Inflammatory macrophage treated with lipopolysaccharide for 4 hours (primary cell): ENCODE measurements around the gene SCUBE1.
"Not testable (repeated sequence)": the region's sequence is repeated elsewhere in the genome, so short reads cannot be mapped to it uniquely, and the experiment has no call there.

Experiments used
- DNase-seq: peaks from one replicate; pipeline ENCODE4 v3.0.0-alpha.2; 2020

SCUBE1 gene

DNA sequence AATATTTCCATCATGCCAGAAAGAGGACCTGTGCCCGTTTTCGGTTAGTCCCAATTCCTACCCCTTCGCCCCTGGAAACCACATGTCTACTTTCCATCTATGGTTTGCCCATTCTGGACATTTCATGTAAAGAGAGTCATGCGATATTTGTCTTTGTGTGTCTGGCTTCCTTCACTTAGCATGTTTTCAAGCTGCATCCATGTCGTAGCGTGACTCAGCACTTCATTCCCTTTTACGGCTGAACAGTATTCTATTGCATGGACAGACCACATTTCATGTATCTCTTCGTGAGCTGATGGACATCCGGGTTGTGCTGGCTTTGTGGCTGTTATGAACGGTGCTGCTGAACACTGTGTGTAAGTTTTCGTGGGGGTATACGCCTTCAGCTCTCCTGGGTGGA is 43.4 kb downstream of the SCUBE1 start:
- no peak for DNase-seq

DNA sequence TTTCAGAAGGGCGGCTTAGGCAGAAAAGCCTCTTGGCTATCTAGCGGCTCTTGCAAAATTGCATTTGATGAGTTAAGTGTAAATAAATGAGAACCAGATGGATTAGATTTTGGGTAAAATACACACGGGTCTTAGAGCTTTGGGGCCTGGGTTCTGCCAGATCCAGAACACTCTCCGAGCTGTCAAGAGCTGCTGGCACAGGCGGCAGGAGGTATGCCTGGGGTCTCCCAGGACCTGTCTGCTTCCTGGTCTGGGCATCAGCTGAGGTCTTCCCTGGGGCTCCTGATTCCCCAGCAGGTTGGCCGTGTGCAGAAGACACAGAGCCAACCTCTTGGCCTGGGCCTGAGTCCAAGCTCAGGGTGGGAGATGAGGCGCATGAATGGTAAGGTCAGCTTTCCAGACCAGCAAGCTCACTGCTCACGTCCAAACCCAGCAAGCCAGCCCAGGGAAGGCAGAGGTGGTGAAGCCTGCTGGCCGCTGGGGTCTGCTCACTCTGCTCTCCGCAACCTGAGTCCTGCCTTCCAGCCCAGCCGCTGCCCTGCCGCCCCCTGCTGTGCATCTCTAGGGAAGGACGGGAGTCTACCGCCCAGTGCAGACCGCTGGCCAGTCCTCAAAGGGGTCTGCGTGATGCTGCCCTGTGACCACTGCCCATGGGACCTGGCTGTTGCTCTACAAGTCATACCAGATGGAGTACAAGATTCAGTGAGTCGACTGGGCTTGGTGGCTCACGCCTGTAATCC is 44.9 kb downstream of the SCUBE1 start:
- DNase-seq, result no peak

DNA sequence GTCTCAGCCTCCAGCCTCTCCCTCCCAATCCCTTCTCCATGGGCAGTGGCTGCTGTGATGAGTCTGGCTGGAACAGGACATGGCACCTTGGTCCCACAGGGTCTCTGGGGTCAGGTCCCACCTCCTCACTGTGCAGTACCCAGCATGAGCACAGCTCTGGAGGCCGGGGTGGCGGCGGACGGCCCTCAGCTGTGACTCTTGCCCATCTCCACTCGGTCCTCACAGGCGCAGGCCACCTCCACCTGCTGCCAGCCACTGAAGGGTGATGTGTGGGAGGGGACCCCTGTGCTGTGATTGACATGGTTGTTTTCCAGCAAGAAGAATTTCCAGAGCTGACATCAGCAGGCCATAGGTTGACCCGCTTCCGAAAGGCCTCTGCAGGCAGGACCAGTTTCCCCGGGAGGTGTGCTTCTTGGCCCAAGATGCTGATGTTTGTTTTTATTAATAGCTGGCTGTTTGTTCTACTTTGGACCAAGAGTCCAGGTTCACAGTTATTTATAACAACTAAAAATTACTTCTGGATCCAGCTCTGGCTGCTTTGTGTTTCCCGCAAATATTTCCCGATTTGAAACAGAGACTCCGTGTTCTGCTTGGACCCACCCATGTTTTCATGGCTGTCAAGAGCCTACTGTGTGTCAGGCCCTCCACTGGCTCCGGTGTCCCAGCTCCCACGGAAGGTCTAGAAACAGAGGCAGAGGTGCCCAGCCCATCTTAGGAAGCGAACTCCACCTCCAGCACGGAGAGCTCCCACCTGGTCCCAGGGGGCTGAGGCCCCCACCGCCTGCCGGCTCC is 45.7 kb downstream of the SCUBE1 start:
- no peak for DNase-seq

- DNase-seq, result no peak
Observed at GRCh38 chr22:43296276-43296902, 46.8 kb downstream of the SCUBE1 start.

GRCh38 chr22:43295660-43296059 is 47.5 kb downstream of the SCUBE1 start:
- DNase-seq, result no peak

DNA sequence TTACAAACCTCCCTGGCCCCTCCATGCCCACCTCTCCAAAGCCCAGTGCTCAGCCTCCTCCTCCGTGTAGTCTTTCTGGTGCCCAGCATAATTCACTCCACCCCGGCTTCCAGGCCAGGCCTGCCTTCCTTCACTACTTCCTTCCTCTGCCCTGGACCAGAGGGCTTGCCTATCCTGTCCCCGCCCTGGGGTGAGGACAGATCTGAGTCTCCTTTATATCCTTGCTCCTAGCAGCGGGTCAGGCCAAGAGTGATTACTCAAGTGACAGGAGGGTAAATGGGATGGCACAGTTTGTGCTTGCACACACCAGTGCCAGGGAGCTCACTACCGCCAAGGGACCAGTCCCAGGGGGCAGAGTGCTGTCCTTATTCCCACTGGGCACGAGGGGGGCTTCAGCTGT is 48.0 kb downstream of the SCUBE1 start:
- DNase-seq, result no peak

DNA sequence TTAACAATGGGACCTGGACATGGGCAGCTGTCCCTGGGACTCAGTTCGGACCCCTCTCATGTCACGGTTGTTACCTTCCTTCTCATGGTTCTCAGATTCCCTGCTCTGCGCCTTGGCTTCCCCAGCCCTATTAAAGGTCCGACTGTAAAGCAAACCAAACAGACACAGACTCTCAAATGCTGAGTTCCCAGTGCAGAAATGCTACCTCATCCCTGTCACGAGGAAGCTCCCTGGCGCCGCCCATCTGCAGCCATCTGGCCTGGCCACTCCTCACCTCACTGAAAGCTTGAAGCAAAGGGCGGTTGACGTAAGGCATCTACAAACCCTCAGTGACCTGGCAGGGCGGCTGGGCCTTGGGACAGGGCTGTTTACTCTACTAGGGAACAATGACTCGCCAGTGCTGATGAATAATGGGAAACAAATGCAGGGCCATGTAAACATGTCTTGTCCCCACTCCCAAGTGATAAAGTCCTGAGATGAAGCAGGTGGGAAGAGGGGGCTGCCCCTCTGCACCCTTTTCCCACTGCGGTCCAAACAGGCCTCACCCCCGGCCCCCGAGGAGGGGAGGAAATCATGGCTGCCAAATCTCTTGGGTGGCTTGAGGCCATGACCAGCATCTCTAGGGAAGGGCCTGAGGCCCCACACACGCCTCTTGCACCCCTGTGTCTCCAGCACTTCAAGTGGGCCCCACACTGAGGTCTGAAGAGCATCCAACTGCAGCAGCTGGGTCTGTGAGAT is 49.3 kb downstream of the SCUBE1 start:
- DNase-seq, result peak; percentile 60

GRCh38 chr22:43293259-43293654 is 49.9 kb downstream of the SCUBE1 start:
- DNase-seq, result no peak

- DNase-seq, result no peak
Observed at GRCh38 chr22:43292630-43293018, 50.5 kb downstream of the SCUBE1 start.

DNA sequence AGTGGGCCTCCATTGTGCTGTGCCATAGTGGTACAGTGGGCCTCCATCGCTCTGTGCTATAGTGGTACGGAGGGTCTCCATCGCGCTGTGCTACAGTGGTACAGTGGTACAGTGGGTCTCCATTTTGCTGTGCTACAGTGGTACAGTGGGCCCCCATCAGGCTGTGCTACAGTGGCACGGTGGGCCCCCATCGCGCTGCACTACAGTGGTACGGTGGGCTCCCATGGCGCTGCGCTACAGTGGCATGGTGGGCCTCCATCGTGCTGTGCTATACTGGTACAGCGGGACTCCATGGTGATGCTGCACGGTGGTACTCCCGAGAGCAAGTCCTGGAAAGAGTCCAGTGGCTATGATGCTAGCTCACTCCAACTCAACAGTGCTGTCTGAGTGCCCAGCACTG is 51.8 kb downstream of the SCUBE1 start:
- no peak for DNase-seq

- no peak for DNase-seq
Observed at GRCh38 chr22:43289976-43290721, 53.0 kb downstream of the SCUBE1 start.

GRCh38 chr22:43289531-43289963 is 53.6 kb downstream of the SCUBE1 start:
- peak; percentile 20 for DNase-seq

DNA sequence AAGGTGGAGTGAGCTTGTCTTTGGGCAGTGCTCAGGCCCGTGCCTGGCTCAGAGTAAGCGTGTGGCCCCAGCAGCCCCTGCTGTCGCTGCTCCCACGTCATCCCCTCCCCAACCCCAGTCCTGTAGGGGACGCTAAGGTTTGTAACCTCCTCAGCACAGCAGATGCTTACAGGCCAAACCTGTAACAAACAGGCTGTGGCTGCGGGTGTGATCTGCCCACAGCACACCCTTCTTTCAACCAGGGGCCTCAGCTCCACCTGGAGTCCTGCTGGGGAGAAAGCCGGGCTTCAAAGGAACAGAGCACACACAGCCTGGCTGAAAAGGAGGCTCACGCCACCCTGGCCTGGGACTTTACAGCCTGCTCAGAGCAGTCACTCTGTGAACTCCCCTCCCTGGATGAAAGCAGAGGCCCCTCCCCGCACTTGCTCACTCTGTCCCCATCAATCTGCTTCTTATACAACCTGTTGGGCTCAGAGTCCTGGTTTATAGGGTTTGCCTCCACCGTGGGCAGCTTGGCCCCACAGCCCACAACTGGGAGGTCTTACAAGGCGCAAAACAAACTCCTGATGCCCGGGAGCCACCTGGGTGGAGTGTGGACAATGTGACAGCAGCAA is 54.3 kb downstream of the SCUBE1 start:
- no peak for DNase-seq

- no peak for DNase-seq
Observed at GRCh38 chr22:43288378-43288777, 54.8 kb downstream of the SCUBE1 start.

- DNase-seq, result no peak
Observed at GRCh38 chr22:43287441-43287840, 55.7 kb downstream of the SCUBE1 start.

- DNase-seq, result no peak
Observed at GRCh38 chr22:43281394-43281793, 61.8 kb downstream of the SCUBE1 start.

DNA sequence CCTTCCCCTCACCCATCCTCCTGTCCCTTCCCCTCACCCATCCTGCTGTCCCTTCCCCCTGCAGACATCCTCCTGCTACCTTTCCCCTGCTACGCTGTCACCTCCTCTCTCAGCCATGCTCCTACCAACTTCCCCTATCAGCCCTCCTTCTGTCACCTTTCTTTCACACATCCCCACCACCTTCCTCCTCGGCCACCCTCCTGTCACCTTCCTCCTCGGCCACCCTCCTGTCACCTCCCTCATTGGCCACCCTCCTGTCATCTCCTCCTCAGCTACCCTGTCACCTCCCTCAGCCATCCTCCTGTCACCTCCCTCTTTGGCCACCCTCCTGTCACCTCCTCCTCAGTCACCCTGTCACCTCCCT is 62.7 kb downstream of the SCUBE1 start:
- not testable (repeated sequence) for DNase-seq

GRCh38 chr22:43279867-43280522 is 63.2 kb downstream of the SCUBE1 start:
- DNase-seq, result no peak

- DNase-seq, result no peak
Observed at GRCh38 chr22:43277987-43278601, 65.1 kb downstream of the SCUBE1 start.

DNA sequence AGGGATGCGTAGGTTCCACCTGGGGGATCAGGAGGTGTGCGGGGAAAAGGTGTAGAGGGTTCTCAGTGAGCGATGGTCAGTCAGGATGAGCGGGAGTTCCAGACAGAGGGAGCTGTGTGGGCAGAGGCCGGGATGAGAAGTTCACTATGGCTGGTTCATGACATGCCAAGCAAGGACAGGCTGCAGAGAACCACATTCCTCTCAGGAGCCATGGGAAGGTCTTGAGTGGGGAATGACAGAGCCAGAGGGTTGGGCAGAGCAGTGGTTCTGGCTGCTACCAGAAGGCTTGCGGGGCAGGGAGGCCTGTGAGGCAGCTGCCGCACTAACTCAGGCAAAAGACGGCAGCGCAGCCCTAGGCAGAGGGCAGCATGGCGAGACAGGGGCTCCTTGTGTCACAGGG is 66.1 kb downstream of the SCUBE1 start:
- DNase-seq, result no peak

DNA sequence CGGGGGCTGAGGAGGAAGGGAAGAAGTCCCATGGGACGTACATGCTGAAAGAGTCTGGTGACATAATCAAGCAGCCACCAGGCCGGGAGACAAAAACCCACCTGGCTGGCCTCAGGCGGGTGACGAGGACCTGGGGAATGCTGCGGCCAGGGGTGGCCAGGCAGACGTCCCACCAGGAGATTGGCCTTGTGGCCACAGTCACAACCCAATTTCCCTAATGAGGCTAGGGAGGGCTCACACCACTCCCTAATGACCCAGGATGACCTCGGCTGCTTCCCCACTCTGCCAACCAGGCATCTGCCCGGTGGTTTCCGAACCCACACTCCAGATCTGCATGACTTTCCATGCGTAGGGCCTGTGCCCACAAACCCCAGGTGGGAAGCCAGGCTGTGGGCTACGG is 66.9 kb downstream of the SCUBE1 start:
- no peak for DNase-seq
